Smooth muscle cell (in vitro differentiated cells): ENCODE results near the gene PCGF3. TPM values are rescaled to one million over a fixed set of nuclear protein-coding genes. Genes with fewer than 3 reads are reported as not detected.

ENCODE experiments used
- DNase-seq: peaks from one replicate; lab custom pipeline; 2025; ENCODE audit not compliant: unreplicated experiment; lab: John Stamatoyannopoulos, UW
- H2AFZ ChIP-seq: fragments of 200-600 bp; sonication (generic); 2 replicates; pipeline ENCODE4 v1.6.0; 2016; ENCODE audit warnings: antibody characterized with exemption, low read depth, mild to moderate bottlenecking
- H3F3A ChIP-seq: fragments of 200-600 bp; sonication (generic); 2 replicates; pipeline ENCODE4 v1.6.0; 2017; ENCODE audit warnings: antibody characterized with exemption, low read depth
- H3K27ac ChIP-seq: fragments of 200-600 bp; sonication (generic); 2 replicates; pipeline ENCODE4 v1.5.1; 2016; ENCODE audit warnings: low read depth, mild to moderate bottlenecking
- H3K27me3 ChIP-seq: fragments of 200-600 bp; sonication (generic); 2 replicates; pipeline ENCODE4 v1.6.1; 2016; ENCODE audit warnings: low read depth, mild to moderate bottlenecking
- H3K36me3 ChIP-seq: fragments of 200-600 bp; sonication (generic); 2 replicates; pipeline ENCODE4 v1.5.1; 2016; ENCODE audit warnings: low read depth
- H3K4me1 ChIP-seq: fragments of 200-600 bp; sonication (generic); 2 replicates; pipeline ENCODE4 v1.5.1; 2016; ENCODE audit warnings: low read depth
- H3K4me2 ChIP-seq: fragments of 200-600 bp; sonication (generic); 2 replicates; pipeline ENCODE4 v1.6.0; 2016; ENCODE audit warnings: mild to moderate bottlenecking
- H3K4me3 ChIP-seq: fragments of 200-600 bp; sonication (generic); 2 replicates; pipeline ENCODE4 v1.5.1; 2016; ENCODE audit warnings: mild to moderate bottlenecking
- H3K79me2 ChIP-seq: fragments of 200-600 bp; sonication (generic); 2 replicates; pipeline ENCODE4 v1.6.0; 2016; ENCODE audit warnings: low read depth, mild to moderate bottlenecking
- H3K9ac ChIP-seq: fragments of 200-600 bp; sonication (generic); 2 replicates; pipeline ENCODE4 v1.6.0; 2016; ENCODE audit warnings: low read depth
- H3K9me3 ChIP-seq: fragments of 200-600 bp; sonication (generic); replicated peaks from 2 replicates; pipeline ENCODE4 v1.5.1; 2016; ENCODE audit warnings: low read depth
- H4K20me1 ChIP-seq: fragments of 200-600 bp; sonication (generic); 2 replicates; pipeline ENCODE4 v1.6.0; 2016; ENCODE audit warnings: low read depth
- WGBS: methylation state at CpG from one replicate; pipeline ENCODE4 v1.1.7; 2016; ENCODE audit warnings: low lambda C conversion rate; 5-methylcytosine and 5-hydroxymethylcytosine counted together
- polyA plus RNA-seq: library from polyadenylated mRNA; unstranded; fragments of >200 nt; fragmentation: Nextera tagmentation; extraction: Ambion mirVana; gene quantifications from 2 replicates; pipeline ENCODE4 v1.2.1, GENCODE V29; 2016
- total RNA-seq: library from RNA; depleted of rRNA; stranded (reverse); fragments of >200 nt; gene quantifications from 2 replicates; pipeline ENCODE4 v1.2.3, GENCODE V29; 2014
- TF ChIP-seq, protein P1 (sequence below): fragments of 200-600 bp; sonication (generic); IDR thresholded peaks from 2 replicates; pipeline ENCODE4 v1.5.1; 2017; ENCODE audit warnings: borderline replicate concordance, mild to moderate bottlenecking, antibody characterized with exemption; ENCODE audit not compliant: insufficient read depth, poor library complexity, severe bottlenecking

The PCGF3 gene
- total and polyA plus RNA-seq, 2 experiments from 2014 or later, result 29.6 to 45.4 TPM

GRCh38 chr4:710916-711315 lies 5.3 kb downstream of the PCGF3 start:
- no peak overlapping the region for H3K27ac ChIP-seq
- no peak overlapping the region for H3K9ac ChIP-seq
- H3K9me3 ChIP-seq, result no peaks in the 10 kb centered on the region
- H3K27me3 ChIP-seq, result no peaks in the 10 kb centered on the region
- no peak overlapping the region for H3K4me2 ChIP-seq
- no peaks in the 10 kb centered on the region for H3K36me3 ChIP-seq
- peaks cover 97% of the 10 kb centered on the region for H3K79me2 ChIP-seq
- TF ChIP-seq, protein P1, sequence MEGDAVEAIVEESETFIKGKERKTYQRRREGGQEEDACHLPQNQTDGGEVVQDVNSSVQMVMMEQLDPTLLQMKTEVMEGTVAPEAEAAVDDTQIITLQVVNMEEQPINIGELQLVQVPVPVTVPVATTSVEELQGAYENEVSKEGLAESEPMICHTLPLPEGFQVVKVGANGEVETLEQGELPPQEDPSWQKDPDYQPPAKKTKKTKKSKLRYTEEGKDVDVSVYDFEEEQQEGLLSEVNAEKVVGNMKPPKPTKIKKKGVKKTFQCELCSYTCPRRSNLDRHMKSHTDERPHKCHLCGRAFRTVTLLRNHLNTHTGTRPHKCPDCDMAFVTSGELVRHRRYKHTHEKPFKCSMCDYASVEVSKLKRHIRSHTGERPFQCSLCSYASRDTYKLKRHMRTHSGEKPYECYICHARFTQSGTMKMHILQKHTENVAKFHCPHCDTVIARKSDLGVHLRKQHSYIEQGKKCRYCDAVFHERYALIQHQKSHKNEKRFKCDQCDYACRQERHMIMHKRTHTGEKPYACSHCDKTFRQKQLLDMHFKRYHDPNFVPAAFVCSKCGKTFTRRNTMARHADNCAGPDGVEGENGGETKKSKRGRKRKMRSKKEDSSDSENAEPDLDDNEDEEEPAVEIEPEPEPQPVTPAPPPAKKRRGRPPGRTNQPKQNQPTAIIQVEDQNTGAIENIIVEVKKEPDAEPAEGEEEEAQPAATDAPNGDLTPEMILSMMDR, result no peak
- no peaks in the 10 kb centered on the region for H3F3A ChIP-seq
- no peak overlapping the region for H2AFZ ChIP-seq
- H3K4me3 ChIP-seq, result no peak overlapping the region
- 98% methylated on average over 13 of the region's 13 CpGs for WGBS
- DNase-seq, result no peak
- H4K20me1 ChIP-seq, result peaks cover 87% of the 10 kb centered on the region
- peaks cover 20% of the 10 kb centered on the region for H3K4me1 ChIP-seq

GRCh38 chr4:712093-712492 lies 6.5 kb downstream of the PCGF3 start:
- Histone ChIP-seq H3K27me3 (no peaks in the 10 kb centered on the region), H3K4me2 (no peak overlapping the region), H3K9ac (no peak overlapping the region), H2AFZ (no peak overlapping the region), H3F3A (no peaks in the 10 kb centered on the region), H3K9me3 (no peaks in the 10 kb centered on the region), H3K27ac (no peak overlapping the region), H3K36me3 (no peaks in the 10 kb centered on the region), H4K20me1 (peaks cover 92% of the 10 kb centered on the region), H3K4me3 (no peak overlapping the region), H3K79me2 (peaks cover 88% of the 10 kb centered on the region), H3K4me1 (peaks cover 17% of the 10 kb centered on the region)
- no peak for DNase-seq
- TF ChIP-seq, protein P1, result no peak
- 84% methylated on average over 3 of the region's 3 CpGs for WGBS

DNA sequence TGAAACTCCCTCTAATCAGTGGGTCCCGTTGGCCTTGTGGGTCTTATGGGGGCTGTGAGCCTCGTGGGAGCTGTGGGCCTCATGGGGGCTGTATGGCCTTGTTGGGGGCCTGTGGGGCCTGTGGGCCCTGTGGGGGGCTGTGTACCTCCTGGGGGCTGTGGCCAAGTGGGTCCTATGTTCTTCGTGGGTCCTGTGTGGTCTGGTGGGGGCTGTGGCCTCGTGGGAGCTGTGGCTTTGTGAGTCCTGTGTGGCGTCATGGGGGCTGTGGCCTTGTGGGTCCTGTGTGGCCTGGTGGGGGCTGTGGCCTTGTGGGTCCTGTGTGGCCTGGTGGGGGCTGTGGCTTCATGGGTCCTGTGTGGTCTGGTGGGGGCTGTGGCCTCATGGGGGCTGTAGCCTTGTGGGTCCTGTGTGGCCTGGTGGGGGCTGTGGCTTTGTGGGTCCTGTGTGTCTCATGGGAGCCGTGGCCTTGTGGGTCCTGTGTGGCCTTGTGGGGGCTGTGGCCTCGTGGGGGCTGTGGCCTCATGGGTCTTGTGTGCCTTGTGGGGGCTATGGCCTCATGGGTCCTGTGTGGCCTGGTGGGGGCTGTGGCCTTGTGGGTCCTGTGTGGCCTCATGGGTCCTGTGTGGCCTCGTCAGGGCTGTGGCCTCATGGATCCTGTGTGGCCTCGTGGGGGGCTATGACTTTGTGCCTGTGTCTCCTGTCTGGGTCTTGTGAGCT lies 7.4 kb downstream of the PCGF3 start:
- H3K79me2 ChIP-seq, result peaks cover 87% of the 10 kb centered on the region
- H3F3A ChIP-seq, result no peaks in the 10 kb centered on the region
- TF ChIP-seq, protein P1, result no peak
- H4K20me1 ChIP-seq, result peaks cover 92% of the 10 kb centered on the region
- no peaks in the 10 kb centered on the region for H3K27me3 ChIP-seq
- no peaks in the 10 kb centered on the region for H3K36me3 ChIP-seq
- H3K4me3 ChIP-seq, result no peak overlapping the region
- no peak for DNase-seq
- H2AFZ ChIP-seq, result no peak overlapping the region
- H3K4me1 ChIP-seq, result peaks cover 8% of the 10 kb centered on the region
- H3K9me3 ChIP-seq, result no peaks in the 10 kb centered on the region
- no peak overlapping the region for H3K9ac ChIP-seq
- no peak overlapping the region for H3K4me2 ChIP-seq
- no peak overlapping the region for H3K27ac ChIP-seq
- WGBS, result 98% methylated on average over 7 of the region's 9 CpGs

DNA sequence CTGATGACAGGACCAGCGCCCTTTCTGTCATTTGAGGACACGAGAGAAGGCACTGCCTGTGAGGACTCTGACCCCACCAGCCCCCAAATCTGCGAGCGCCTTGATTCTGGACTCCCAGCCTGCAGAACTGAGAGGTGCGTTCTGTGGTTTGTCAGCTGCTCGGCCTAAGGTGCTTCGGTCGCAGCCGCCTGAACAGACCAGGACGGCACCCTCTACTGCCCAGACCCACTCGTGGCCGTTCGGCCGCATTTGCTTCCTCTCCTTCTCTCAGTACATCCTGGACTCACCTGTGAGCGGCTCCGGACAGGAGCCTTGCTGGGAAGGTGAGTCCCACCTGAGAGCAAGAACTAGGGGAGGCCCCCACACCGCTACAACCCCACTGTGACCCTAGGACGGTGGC lies 8.5 kb downstream of the PCGF3 start:
- Histone ChIP-seq H3K4me3 (no peak overlapping the region), H2AFZ (no peak overlapping the region), H3K4me1 (no peaks in the 10 kb centered on the region), H3K27me3 (no peaks in the 10 kb centered on the region), H4K20me1 (peaks cover 92% of the 10 kb centered on the region), H3K9me3 (no peaks in the 10 kb centered on the region), H3K9ac (no peak overlapping the region), H3F3A (no peaks in the 10 kb centered on the region), H3K4me2 (no peak overlapping the region), H3K79me2 (peaks cover 87% of the 10 kb centered on the region), H3K27ac (no peak overlapping the region), H3K36me3 (no peaks in the 10 kb centered on the region)
- WGBS, result 98% methylated on average over 18 of the region's 18 CpGs
- TF ChIP-seq, protein P1, result no peak
- DNase-seq, result no peak
